Neural crest cell (in vitro differentiated cells): ENCODE data around the gene PLPPR1. TPM values are rescaled to one million over a fixed set of nuclear protein-coding genes. Genes with fewer than 3 reads are reported as not detected.

Experiments used
- DNase-seq: peaks from one replicate; pipeline ENCODE4 v3.0.0; 2021; ENCODE audit warnings: low read depth, mixed read lengths, low spot score
- H3K27ac Mint-ChIP-seq: one replicate; pipeline ENCODE4 v1.8.0; 2021; ENCODE audit warnings: mild to moderate bottlenecking, mixed read lengths; ENCODE audit not compliant: unreplicated experiment
- H3K27me3 Mint-ChIP-seq: 2 replicates; pipeline ENCODE4 v1.8.0; 2021; ENCODE audit warnings: low read depth, mild to moderate bottlenecking, mixed read lengths
- H3K36me3 Mint-ChIP-seq: 2 replicates; pipeline ENCODE4 v1.8.0; 2021; ENCODE audit warnings: low read depth, mild to moderate bottlenecking, mixed read lengths
- H3K4me1 Mint-ChIP-seq: 2 replicates; pipeline ENCODE4 v1.8.0; 2021; ENCODE audit warnings: mixed read lengths
- H3K4me3 Mint-ChIP-seq: one replicate; pipeline ENCODE4 v1.8.0; 2021; ENCODE audit warnings: mild to moderate bottlenecking, mixed read lengths
- H3K9me3 Mint-ChIP-seq: 2 replicates; pipeline ENCODE4 v1.8.0; 2021; ENCODE audit warnings: mixed read lengths
- total RNA-seq: library from RNA; stranded (reverse); gene quantifications from 2 replicates; pipeline ENCODE4 v1.2.1, GENCODE V29; 2021
- TF ChIP-seq, protein P1 (sequence below): fragments of 200-600 bp; sonication (generic); conservative IDR thresholded peaks from 2 replicates; pipeline ENCODE4 v1.5.0; 2021; ENCODE audit warnings: antibody characterized with exemption, mild to moderate bottlenecking

PLPPR1 gene
- total RNA-seq, 1 donor from 2014 or later: 4.7 TPM

DNA sequence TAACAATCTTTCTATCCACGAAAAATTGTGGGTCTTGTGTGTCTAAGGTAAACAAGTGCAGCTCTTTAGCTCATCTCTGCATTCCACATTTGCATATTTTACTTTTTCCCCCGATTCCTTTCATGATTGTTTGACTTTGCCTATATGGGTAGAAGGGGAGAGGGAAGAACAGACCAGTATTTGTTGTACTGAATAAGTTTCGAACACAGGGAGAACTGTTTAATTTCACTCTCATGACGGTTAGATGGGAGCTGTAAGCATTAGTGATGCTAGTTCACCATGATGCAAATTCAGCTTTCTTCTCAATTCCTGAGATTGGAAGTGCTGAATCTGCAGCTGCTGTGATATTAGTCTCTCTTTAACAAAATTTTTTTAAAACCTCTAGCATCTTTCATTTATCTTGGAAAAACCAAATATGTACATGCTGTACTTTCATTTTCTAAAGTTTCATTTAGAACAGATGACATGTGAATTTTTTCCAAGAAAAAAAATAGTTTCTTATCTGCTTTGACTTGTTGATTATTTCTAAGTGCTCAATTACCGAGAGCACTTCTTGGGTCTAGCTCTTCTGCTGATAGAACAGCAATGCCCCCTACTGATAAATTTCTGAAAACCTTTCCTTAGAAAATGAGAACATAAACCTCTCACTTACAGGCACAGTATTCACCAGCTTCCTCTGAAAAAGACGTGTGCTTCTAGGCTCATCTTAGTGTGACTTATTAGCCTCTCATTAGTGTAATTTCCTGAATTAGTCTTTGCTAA is 206.8 kb downstream of the PLPPR1 start:
- TF ChIP-seq, protein P1, sequence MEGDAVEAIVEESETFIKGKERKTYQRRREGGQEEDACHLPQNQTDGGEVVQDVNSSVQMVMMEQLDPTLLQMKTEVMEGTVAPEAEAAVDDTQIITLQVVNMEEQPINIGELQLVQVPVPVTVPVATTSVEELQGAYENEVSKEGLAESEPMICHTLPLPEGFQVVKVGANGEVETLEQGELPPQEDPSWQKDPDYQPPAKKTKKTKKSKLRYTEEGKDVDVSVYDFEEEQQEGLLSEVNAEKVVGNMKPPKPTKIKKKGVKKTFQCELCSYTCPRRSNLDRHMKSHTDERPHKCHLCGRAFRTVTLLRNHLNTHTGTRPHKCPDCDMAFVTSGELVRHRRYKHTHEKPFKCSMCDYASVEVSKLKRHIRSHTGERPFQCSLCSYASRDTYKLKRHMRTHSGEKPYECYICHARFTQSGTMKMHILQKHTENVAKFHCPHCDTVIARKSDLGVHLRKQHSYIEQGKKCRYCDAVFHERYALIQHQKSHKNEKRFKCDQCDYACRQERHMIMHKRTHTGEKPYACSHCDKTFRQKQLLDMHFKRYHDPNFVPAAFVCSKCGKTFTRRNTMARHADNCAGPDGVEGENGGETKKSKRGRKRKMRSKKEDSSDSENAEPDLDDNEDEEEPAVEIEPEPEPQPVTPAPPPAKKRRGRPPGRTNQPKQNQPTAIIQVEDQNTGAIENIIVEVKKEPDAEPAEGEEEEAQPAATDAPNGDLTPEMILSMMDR: peak; percentile 78
- DNase-seq: no peak
- Mint-ChIP-seq H3K4me1 (peaks cover 28% of the 10 kb centered on the region), H3K36me3 (no peaks in the 10 kb centered on the region), H3K9me3 (peaks cover 5% of the 10 kb centered on the region), H3K4me3 (no peak overlapping the region), H3K27ac (no peak overlapping the region), H3K27me3 (no peaks in the 10 kb centered on the region)

DNA sequence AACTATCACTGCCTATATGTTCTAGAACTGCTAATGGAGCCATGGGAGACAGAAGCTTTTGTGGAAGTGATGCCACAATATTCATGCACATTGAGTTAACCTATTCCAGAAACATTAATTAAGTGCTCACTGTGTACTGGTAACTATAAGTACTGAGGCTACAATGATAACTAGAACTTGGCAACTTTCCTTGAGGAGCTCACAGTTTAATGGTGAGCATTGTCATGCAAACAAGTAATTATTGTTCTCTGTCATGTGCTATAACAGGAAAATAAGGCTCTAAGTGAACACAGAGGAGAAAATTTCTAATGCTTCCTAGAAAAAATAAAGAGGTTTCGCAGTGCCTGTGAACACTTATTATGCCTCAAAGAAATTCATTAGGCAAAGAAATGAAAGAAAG is 214.1 kb downstream of the PLPPR1 start:
- H3K4me3 Mint-ChIP-seq: no peak overlapping the region

DNA sequence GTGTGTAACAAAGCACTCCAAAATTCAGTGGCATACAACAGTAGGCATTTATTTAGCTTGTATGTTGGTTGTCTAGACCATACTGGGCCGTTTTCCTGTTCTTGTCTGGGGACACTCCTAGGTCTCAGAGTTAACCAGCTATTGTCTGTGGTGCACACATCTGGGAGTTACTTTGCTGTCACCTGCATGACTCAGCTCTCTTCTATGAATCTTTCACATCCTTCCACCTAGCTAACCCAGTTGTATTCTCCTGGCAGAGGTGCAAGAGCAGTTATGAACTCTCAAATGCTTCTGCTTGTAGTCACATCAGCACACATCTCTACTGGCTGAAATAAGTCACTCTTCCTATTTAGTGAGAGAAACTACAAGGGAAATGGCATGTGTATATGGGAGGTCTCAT is 218.2 kb downstream of the PLPPR1 start:
- TF ChIP-seq, protein P1: no peak
- Mint-ChIP-seq H3K36me3 (no peaks in the 10 kb centered on the region), H3K27ac (no peak overlapping the region), H3K4me3 (no peak overlapping the region), H3K9me3 (no peaks in the 10 kb centered on the region), H3K27me3 (no peaks in the 10 kb centered on the region), H3K4me1 (no peaks in the 10 kb centered on the region)
- no peak for DNase-seq

More for the DNA sequence above, 214.1 kb downstream of the PLPPR1 start:
- no peak overlapping the region for H3K27ac Mint-ChIP-seq
- TF ChIP-seq, protein P1: no peak
- peaks cover 5% of the 10 kb centered on the region for H3K9me3 Mint-ChIP-seq
- H3K27me3 Mint-ChIP-seq: no peaks in the 10 kb centered on the region
- no peak for DNase-seq
- H3K4me1 Mint-ChIP-seq: no peaks in the 10 kb centered on the region
- H3K36me3 Mint-ChIP-seq: no peaks in the 10 kb centered on the region

DNA sequence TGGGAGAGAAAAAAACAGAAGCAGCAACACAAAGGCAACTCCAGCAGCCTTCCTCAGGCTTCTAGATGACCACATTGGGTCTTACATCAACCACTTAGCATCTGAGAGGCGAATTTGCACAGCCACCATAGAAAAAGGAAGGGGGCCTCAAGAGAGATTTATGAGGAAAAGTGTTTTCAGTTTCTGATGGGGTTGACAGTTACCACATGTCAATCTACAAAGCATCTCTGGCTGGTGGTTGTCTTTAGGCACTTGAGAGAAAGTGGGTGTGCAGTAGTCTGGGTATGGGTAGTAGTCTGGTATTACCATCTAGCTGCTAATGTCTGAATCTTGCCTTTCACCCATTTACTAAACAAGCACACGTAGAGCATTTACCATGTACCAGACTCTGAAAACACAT is 218.8 kb downstream of the PLPPR1 start:
- no peak overlapping the region for H3K27ac Mint-ChIP-seq
- H3K4me1 Mint-ChIP-seq: no peaks in the 10 kb centered on the region

DNA sequence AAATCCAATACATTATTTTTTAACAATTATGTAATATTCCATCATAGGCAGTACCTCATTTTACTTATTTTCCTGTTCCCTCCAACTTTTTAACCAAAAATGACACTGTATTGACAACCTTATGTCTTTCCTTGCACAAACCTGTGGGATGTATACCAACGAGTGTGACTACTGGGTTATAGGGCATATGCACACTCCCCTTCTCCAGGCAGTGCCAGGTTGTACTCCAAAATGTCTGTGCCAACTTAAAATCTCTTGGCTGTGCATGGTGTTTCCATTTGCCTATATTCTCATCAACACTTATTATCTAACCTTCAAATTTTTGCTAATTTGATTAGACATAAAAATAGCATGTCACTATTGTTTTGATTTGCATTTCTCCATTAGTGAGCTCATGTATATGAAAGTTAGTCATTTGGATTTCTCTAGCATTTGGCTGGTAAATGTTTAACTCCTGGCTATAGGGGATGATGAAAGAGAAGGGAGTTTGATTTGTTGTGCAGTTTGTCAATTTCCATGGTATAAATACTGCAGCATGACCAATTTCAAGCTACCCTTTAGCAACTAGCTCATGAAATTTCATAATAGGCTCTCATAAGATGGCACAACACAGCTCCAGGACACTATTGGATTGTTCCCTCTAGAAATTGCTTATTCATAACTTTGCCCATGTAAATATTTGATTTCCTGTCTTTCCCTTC is 226.4 kb downstream of the PLPPR1 start:
- Mint-ChIP-seq H3K36me3 (no peaks in the 10 kb centered on the region), H3K4me1 (no peaks in the 10 kb centered on the region), H3K27me3 (no peaks in the 10 kb centered on the region), H3K4me3 (no peak overlapping the region), H3K9me3 (no peaks in the 10 kb centered on the region), H3K27ac (no peak overlapping the region)
- TF ChIP-seq, protein P1: no peak
- DNase-seq: no peak

More for the DNA sequence above, 218.8 kb downstream of the PLPPR1 start:
- Mint-ChIP-seq H3K27me3 (no peaks in the 10 kb centered on the region), H3K4me3 (no peak overlapping the region), H3K36me3 (no peaks in the 10 kb centered on the region), H3K9me3 (no peaks in the 10 kb centered on the region)
- TF ChIP-seq, protein P1: no peak
- no peak for DNase-seq
